RWPE2 (cell line): ENCODE results near the gene POLR1B.
"Not testable (repeated sequence)": the region's sequence is repeated elsewhere in the genome, so short reads cannot be mapped to it uniquely, and the experiment has no call there.

Experiments used
- ATAC-seq: fragments of 200-7000 bp; cut with Tn5 transposase; 3 replicates; pipeline ENCODE4 v1.9.1; 2021; ENCODE audit warnings: low read depth
- DNase-seq: peaks from one replicate; pipeline ENCODE4 v3.0.0-alpha.2; 2020; ENCODE audit warnings: low spot score
- H3K27ac ChIP-seq: fragments of 450-650 bp; 2 replicates; pipeline ENCODE4 v1.5.1; 2017; ENCODE audit warnings: mild to moderate bottlenecking; ENCODE audit not compliant: poor library complexity, severe bottlenecking
- H3K27me3 ChIP-seq: fragments of 250-450 bp; sonication (Bioruptor Pico); 2 replicates; pipeline ENCODE4 v1.5.1; 2021; ENCODE audit warnings: mild to moderate bottlenecking, moderate library complexity; ENCODE audit not compliant: insufficient read depth, poor library complexity, severe bottlenecking
- H3K36me3 ChIP-seq: fragments of 250-450 bp; sonication (Bioruptor Pico); 2 replicates; pipeline ENCODE4 v1.5.1; 2020; ENCODE audit warnings: low read depth, mild to moderate bottlenecking, moderate library complexity
- H3K4me1 ChIP-seq: fragments of 250-450 bp; sonication (Bioruptor Pico); 2 replicates; pipeline ENCODE4 v1.5.1; 2021; ENCODE audit warnings: mild to moderate bottlenecking, moderate library complexity; ENCODE audit not compliant: insufficient read depth, poor library complexity, severe bottlenecking
- H3K4me3 ChIP-seq: fragments of 250-450 bp; sonication (Bioruptor Pico); 2 replicates; pipeline ENCODE4 v1.5.1; 2021; ENCODE audit warnings: mild to moderate bottlenecking, moderate library complexity; ENCODE audit not compliant: severe bottlenecking
- H3K9me3 ChIP-seq: fragments of 250-450 bp; sonication (Bioruptor Pico); 2 replicates; pipeline ENCODE4 v1.5.1; 2021; ENCODE audit warnings: mild to moderate bottlenecking, moderate library complexity; ENCODE audit not compliant: severe bottlenecking
- TF ChIP-seq, protein P1 (sequence below): fragments of 450-650 bp; IDR thresholded peaks from one replicate; pipeline ENCODE4 v1.5.1; 2017; ENCODE audit warnings: mild to moderate bottlenecking, moderate library complexity; ENCODE audit not compliant: poor library complexity, severe bottlenecking

The POLR1B gene

DNA sequence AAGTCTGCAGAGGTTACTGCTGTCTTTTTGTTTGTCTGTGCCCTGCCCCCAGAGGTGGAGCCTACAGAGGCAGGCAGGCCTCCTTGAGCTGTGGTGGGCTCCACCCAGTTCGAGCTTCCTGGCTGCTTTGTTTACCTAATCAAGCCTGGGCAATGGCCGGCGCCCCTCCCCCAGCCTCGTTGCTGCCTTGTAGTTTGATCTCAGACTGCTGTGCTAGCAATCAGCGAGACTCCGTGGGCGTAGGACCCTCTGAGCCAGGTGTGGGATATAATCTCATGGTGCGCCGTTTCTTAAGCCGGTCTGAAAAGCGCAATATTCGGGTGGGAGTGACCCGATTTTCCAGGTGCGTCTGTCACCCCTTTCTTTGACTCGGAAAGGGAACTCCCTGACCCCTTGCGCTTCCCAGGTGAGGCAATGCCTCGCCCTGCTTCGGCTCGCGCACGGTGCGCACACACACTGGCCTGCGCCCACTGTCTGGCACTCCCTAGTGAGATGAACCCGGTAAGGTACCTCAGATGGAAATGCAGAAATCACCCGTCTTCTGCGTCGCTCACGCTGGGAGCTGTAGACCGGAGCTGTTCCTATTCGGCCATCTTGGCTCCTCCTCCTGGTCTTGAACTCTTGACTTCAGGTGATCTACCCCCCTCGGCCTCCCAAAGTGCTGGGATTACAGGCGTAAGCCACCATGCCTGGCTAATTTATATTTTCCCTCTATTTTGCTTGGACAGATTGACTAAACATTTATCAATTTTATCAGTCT is 32.8 kb upstream of the POLR1B start:
- not testable (repeated sequence) for H3K9me3 ChIP-seq, H3K27me3 ChIP-seq, DNase-seq, H3K4me3 ChIP-seq, ATAC-seq, H3K27ac ChIP-seq, H3K4me1 ChIP-seq
- peaks cover 21% of the 10 kb centered on the region for H3K36me3 ChIP-seq

DNA sequence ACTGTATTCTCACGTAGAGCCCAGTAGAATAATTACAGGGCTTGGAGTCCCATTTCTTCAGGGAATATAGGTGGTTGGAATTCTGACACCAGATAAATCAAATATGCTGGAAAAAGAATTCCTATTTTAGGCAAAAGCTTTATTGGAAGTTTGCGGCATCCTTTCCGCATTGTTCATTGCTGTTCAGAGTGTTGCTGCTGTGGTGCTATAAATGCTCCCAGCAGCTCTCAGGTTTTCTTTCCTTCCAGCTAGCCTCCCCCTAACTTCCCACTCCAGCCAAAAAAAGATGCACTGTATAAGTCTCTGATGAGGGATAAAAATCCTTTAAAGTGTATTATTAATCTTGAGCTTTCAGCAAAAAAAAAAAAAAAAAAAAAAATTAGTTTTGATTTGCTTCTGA is 25.5 kb upstream of the POLR1B start:
- TF ChIP-seq, protein P1, sequence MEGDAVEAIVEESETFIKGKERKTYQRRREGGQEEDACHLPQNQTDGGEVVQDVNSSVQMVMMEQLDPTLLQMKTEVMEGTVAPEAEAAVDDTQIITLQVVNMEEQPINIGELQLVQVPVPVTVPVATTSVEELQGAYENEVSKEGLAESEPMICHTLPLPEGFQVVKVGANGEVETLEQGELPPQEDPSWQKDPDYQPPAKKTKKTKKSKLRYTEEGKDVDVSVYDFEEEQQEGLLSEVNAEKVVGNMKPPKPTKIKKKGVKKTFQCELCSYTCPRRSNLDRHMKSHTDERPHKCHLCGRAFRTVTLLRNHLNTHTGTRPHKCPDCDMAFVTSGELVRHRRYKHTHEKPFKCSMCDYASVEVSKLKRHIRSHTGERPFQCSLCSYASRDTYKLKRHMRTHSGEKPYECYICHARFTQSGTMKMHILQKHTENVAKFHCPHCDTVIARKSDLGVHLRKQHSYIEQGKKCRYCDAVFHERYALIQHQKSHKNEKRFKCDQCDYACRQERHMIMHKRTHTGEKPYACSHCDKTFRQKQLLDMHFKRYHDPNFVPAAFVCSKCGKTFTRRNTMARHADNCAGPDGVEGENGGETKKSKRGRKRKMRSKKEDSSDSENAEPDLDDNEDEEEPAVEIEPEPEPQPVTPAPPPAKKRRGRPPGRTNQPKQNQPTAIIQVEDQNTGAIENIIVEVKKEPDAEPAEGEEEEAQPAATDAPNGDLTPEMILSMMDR: no peak
- no peaks in the 10 kb centered on the region for H3K9me3 ChIP-seq
- no peaks in the 10 kb centered on the region for H3K27me3 ChIP-seq
- no peaks in the 10 kb centered on the region for H3K4me1 ChIP-seq
- no peak overlapping the region for H3K27ac ChIP-seq
- ATAC-seq: no peak
- DNase-seq: no peak
- H3K4me3 ChIP-seq: no peak overlapping the region
- H3K36me3 ChIP-seq: peaks cover 50% of the 10 kb centered on the region

DNA sequence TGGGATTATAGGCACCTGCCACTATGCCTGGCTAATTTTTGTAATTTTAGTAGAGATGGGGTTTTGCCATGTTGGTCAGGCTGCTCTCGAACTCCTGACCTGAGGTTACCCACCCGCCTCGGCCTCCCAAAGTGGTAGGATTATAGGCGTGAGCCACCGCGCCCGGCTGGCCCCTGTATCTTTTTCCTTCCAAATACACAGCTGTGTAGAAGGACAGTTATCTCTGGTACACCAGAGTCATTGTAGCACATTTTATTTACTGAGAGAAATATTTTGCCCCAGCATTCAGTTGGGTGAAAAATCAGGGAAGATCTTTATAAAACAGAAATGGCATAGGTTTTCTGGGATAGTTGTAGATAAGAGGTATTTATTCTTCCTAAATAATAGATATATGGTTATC is 23.5 kb upstream of the POLR1B start:
- ATAC-seq: no peak
- H3K27ac ChIP-seq: no peak overlapping the region
- no peaks in the 10 kb centered on the region for H3K9me3 ChIP-seq
- H3K27me3 ChIP-seq: no peaks in the 10 kb centered on the region
- no peak for DNase-seq
- H3K4me1 ChIP-seq: no peaks in the 10 kb centered on the region
- TF ChIP-seq, protein P1: no peak
- no peak overlapping the region for H3K4me3 ChIP-seq
- peaks cover 40% of the 10 kb centered on the region for H3K36me3 ChIP-seq

DNA sequence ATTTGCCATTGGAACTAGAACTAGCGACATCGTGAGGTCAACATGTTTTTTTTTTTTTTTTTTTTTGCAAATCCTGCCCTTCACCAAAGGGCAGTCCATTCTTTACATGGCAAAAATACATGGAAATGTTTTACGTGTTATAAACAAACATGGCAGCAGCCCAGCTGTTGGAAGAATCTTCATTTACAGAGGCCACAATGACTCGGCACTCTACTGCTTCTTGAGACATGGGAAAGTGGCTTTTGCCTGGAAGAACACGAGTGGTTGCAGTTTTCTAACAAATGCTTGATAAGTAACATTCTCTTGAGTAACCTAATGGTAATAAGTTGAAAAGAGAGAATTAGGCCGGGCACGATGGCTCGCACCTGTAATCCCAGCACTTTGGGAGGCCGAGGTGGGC is 22.8 kb upstream of the POLR1B start:
- no peak for DNase-seq
- H3K9me3 ChIP-seq: no peaks in the 10 kb centered on the region
- H3K36me3 ChIP-seq: peaks cover 37% of the 10 kb centered on the region
- TF ChIP-seq, protein P1: no peak
- no peaks in the 10 kb centered on the region for H3K27me3 ChIP-seq
- ATAC-seq: no peak
- no peaks in the 10 kb centered on the region for H3K4me1 ChIP-seq
- no peak overlapping the region for H3K27ac ChIP-seq
- H3K4me3 ChIP-seq: no peak overlapping the region

DNA sequence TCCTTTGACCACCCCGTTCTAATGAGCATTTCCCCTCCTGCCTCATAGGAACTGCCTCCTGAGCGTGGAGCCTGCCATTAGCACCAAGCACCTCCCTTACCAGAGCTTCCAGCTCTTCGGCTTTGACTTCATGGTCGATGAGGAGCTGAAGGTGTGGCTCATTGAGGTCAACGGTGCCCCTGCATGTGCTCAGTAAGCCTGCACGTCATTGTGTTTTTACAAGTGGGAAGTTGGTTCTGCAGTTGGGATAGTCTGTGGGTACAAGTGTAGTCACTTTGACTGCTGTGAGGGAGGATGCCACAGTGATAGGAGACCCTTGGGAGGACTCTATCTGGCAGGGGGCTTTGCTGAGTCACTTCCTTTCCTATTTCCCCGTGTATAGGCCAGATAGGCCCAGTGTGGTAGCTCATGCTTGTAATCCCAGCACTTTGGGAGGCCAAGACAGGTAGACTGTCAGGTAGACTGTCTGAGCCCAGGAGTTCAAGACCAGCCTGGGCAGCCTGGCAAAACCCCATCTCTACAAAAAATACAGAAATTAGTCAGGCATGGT is 22.0 kb upstream of the POLR1B start:
- Histone ChIP-seq H3K27me3 (no peaks in the 10 kb centered on the region), H3K9me3 (no peaks in the 10 kb centered on the region), H3K27ac (no peak overlapping the region), H3K4me3 (no peak overlapping the region), H3K4me1 (no peaks in the 10 kb centered on the region), H3K36me3 (peaks cover 31% of the 10 kb centered on the region)
- TF ChIP-seq, protein P1: no peak
- no peak for DNase-seq
- ATAC-seq: no peak
